Esophagus squamous epithelium (tissue), 4 donors: ENCODE data around the gene STIMATE.

Experiments
- CTCF ChIP-seq, 6 experiments: fragments of 450-650 bp in 4 of 6; fragments of 200-600 bp in 2 of 6; sonication (generic) in 2 of 6; IDR thresholded peaks; one replicate each; pipeline ENCODE4 v1.5.1; 2016 to 2019; ENCODE audit warnings: antibody characterized with exemption in 6 of 6, mild to moderate bottlenecking in 4 of 6, moderate library complexity in 4 of 6
- POLR2A ChIP-seq, 4 donors: fragments of 450-650 bp; IDR thresholded peaks; one replicate each; pipeline ENCODE4 v1.6.1; 2017; ENCODE audit warnings: antibody characterized with exemption in 4 of 4, mild to moderate bottlenecking in 4 of 4, moderate library complexity in 3 of 4

GRCh38 chr3:52787672-52788625 lies 109.4 kb downstream of the STIMATE start:
- TF ChIP-seq POLR2A (IDR thresholded peaks at IDR 0.05) (no peak), CTCF (IDR thresholded peaks at IDR 0.05) (no peak)
